Embryonic facial prominence (tissue), 1 donor: ENCODE measurements around the gene ARID1B.

Experiments used
- DNase-seq: peaks from one replicate; pipeline ENCODE4 v3.0.0-alpha.2; 2016; ENCODE audit errors: extremely low spot score

ARID1B gene

DNA sequence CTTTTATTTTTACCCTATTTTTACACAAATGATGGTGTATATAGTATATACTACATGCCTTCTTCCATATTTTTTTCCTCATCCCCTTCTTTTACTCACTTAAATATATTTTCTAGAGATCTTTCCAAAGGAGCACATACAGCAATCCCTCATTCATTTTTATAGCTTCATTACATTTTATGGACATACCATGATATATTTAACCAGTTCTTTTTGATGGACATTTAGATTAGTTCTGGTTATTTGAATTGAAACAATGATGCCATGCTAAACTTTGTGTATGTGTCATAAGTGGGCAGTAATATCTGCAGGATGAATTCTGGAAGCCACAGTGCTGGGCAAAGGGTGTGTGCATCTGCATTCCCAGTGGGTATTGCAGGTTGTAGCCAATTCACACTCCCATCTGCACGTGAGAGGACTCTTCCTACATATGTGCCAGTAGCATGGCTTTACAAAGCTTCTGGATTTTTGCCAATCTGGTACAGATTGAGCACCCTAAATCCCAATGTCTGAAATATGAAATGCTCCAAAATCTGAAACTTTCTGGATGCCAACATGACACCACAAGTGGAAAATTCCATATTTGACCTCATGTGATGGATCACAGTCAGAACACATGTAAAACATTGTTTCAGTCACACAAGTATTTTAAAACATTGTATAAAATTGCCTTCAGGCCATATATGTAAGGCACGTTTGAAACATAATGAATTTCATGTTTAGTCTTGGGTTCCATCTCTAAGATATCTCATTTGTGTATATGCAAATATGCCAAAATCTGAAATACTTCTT lies 127.2 kb downstream of the ARID1B start:
- no peak for DNase-seq

DNA sequence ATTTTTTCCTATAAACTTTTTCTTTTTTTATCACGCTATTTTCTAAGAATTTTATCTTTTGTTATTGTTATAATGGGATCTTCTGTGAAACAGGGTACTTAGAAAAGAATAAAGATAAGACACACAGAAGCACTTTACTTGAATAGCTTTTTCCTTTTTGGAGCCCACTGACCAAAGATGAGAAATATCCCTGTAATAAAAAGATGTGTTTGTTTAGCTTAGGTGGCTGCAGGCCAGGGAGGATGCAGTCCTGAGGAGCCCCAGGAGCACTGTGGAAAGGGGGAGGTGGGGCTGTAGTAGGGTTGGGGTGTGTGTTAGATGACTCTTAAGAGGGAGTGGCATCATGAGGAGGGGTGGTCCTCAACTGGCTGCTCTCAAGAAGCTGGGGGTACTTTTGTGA lies 128.6 kb downstream of the ARID1B start:
- DNase-seq = no peak

DNA sequence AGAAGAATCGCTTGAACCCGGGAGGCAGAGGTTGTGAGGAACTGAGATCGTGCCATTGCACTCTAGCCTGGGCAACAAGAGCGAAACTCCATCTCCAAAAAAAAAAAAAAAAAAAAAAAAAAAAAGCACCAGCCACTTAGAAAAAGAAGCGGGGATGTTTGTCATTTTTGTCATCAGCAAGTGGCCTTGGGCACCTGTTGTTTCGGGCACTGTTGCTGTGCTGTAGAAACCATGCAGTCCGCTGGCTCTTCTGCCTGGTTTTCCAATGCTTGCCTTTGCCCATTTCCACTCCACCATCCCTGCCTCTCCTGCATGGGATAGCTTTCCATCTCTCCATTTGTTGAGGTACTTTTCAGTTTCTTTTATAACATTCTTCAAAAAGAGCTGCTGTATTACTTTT lies 129.3 kb downstream of the ARID1B start:
- DNase-seq = no peak

DNA sequence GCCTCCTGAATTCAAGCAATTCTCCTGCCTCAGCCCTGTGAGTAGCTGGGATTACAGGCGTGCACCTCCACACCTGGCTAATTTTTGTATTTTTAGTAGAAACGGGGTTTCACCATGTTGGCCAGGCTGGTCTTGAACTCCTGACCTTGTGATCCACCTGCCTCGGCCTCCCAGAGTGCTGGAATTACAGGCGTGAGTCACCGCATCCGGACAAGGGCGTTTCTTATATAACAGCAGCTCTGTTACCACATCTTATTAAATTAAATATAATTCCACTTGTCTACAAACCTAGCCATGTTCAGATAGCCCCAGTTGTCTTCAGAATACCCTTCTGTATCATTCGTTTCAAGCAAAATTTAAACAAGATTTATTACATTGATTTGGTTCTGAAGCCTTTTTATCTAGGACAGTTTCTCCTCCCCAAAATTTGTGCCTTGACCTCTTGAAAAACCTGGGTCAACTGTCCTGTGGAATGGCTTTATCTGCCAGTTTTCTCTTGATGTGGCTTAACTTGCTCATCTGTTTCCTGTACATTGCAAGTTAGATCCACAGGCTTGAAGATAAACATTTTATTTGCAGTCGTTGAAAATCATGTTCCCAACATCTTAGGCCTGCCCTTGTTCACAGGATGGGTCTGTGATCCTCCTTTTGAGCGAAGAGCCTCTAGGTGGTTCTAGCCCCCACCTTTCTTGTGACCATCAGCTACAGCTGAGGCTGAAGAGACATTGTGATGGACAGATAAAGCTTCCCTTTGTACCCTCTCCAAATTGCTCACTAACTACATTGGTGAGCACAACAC lies 132.2 kb downstream of the ARID1B start:
- no peak for DNase-seq

DNA sequence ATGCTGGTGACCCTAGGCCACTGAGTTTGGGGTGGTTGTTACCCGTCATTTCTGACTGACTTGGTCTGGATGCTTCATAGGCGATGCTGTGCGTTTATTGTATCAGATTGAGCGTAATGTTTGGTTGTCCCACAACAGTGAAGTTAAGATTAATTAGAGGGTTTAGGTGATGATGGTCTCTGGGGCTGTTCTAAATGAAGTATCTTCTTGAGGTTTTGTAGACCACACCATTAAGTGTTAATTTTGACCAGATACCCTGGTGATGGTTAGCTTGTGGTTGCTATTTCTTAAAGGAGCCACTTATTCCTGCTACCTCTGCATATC lies 132.8 kb downstream of the ARID1B start:
- DNase-seq = no peak

DNA sequence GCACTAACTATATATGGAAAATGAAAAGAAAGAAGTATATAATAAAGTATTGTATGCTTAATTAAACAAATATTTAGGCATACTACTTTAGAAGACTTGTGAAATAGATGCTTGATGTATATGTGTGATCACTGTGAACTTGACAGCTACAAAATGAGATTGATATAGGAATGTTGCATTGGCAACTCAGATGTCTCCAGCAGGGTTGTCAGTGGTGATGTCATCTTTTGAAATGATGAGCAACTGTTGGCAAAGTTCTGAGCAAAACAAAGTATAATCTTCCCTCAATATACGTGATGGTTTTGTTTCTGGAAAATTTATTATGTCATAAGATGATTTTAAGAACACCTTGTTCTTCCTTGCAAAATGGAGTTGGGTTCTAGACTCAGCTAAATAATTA lies 133.8 kb downstream of the ARID1B start:
- no peak for DNase-seq

DNA sequence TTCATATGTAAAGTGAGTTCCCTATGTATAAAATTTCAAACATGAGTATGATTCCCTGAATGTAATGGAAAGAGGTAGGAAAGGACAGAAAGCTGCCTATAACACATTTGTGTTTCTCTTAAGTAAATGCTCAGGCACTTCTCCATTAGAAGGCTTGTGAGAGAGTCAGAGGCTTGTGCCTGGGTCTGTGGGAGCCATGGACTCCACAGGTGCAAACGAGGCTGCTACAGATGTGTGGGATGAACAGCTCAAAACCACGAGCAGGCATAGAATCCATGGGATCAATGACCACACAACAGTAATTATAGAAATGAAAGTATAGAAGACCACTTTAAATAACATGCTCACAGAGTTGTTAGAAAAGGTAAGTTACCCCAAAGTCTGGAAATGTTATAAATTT lies 134.4 kb downstream of the ARID1B start:
- DNase-seq = no peak

DNA sequence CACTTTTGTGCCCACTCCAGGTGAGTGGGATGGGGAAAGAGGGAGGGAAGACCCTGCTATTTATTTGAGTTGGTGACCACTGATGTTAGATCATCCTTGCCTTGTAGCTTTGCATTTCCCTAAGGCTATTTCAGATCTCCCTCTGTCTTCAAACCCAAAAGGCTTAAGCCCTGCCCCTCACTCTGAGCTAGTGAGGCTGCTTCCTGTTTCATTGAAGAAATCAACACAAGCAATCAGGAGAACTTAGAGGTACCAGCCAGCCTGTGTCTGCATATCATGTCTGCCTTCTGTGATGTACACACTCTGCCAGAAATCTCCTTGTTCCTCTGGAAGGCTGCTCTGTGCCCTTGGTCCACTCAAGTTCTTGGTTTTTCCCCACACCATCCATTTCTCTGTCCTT lies 135.3 kb downstream of the ARID1B start:
- DNase-seq = no peak

DNA sequence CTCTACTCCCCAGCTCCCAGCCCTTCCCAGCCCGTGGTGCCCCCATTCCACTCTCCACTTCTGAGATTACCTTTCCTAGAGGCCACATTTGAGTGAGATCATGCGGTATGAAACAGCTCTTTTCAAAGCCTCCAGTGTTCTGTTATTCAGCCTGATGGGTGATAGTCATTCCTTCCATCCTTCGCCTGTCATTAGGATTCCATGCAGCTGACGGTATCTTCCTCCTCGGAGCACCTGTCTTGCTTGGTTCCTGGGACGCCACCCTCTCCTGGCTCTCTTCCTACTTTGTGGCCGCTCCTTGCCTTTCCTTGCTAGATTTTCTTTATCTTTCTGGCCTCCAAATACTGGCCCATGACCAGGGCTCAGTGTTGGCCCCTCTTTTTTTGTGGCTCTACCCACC lies 137.0 kb downstream of the ARID1B start:
- no peak for DNase-seq

DNA sequence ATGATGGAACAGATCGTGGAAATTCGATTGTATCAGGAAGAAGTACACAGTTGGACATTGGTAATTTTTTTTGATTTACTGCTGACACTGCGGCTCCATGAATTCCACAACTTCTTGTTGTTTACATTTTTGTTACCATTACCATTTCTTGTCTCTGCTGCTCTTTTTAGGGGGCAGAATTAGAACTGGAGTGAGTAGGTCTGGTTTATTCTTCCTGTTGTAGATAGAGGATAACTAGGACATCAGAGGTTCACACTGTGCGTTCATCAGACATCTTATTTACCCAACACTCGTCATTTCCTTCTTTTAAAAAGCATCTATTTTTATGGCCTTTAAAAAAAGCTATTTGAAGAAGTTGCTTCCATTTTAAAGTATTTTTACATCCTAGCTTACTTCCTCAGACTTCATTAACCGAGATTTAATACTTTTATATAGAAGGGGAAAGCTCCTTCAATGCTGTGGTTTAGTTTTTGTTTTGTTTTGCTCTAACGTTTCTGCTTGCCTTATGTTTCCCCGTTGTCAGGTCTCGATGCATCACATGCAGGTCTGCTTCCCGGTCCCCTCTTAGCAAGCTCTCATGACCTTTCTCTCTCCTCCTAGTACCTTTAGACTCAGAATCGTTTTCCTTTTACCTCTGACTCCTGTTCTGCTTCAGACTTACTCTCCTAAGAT lies 139.1 kb downstream of the ARID1B start:
- DNase-seq = no peak

DNA sequence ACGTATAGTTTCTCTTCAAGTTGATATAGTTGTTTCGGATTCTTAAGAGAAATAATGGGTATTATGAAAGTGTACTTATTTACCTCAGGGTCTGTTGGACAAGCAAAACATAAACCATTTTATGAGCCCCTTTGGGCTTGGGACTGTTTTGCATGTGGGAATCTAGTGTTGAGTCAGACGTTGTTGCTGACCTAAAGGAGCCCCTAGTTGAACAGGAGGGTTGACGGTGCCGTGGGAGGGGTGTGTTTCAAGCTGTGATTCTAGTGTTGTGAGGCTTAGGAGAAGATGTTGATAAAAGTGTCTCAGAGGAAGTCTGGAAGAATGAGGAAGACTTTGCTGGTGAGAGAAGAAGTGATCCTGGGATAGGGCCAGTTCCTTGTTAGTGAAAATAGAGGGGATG lies 140.0 kb downstream of the ARID1B start:
- DNase-seq = no peak

DNA sequence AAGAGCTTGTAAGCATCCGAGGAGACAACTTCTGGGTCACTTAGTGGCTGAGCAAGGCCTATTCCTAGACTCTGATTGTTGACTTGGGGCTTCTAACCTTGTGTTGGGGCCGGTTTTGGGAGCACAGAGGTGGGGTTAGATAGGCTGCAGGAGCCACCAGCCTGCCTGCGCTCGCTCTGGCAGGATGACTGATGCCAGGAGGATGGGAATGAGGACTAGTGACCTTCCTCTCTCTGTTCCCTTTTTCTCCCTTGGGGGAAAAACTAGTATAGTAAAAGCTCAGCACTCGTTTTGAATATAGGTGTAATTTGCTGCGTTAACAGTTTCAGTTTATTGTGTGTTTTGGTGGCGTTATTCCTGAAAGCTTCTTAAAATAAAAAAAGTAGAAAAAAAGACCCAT lies 141.5 kb downstream of the ARID1B start:
- DNase-seq = no peak

DNA sequence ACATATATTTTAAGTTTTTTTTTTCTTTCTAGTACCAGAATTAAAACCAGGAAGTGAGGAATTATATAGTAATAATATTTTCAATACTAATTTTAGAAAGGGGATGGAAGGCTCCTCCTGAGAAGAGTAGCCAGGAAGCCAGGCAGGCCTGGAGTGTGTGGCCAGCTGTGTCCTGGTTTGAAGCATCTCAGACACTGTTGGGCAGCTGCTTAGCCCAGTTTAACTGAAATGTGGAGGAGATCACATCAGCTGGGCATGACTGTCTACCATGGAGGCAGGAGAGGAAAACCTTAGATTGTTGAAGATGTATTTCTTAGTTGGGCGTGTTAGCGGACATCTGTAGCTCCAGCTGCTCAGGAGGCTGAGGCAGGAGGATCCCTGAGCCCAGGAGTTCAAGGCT lies 142.2 kb downstream of the ARID1B start:
- no peak for DNase-seq

DNA sequence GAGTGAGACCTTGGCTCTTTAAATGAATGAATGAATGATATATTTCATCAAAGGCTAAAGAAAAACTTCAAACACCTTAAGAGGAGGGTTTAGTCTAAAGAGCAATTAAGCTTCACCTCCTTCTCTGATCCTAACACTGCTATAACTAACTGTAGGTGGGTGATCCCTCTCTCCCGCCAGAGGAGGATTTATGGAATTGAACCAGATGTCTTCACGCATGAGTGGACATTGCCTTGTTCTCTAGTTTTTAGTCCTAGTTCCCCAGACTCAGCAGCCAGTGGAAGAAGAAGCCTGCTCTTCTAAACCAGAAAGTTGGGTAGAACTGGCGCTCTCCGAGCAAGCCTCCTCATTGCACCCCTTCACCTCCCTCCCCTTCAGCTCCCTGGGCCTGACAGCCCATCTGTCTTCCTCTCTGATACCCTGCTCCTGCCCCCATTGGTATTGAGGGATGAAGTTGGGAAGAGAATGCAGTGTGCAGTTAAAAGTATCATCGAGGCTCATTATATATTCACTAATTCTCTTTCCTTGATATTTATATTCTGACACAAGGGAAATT lies 142.7 kb downstream of the ARID1B start:
- DNase-seq = no peak

DNA sequence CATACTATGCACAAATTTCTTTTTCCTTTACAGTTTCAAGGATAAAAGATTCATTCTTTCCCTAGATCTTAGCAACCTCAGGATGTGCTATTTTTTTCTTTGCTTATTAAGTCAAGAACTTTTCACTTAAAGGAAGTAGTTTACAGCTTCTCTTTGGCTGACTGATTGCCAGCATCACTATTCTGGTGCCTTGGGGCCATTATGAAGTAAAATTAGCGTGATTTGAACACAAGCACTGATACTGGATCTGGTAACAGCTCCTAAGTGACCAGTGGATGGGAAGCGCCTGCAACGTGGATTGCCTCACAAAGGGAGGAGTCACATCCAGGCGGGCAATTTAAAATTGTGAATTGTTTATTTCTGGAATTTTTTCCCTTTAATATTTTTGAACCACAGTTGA lies 147.1 kb downstream of the ARID1B start:
- no peak for DNase-seq

DNA sequence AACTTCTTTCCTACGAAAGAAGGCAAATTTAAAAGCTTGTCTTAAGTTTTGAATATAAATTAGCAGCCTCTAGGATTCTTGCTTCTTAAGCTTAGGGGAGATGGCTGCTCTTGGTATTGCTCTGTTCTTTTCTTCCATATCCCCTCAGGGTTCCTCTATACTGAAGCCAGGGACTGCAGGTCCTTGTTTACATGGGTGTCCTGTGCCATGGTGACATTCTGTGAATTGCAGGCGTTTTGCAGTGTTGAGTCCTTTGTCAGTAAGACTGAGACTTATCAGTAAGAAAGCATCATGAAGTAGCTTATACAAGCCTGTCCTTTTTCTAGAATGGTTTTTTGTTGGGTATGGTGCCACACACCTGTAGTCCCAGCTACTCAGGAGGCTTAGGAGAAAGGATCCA lies 147.8 kb downstream of the ARID1B start:
- DNase-seq = no peak

DNA sequence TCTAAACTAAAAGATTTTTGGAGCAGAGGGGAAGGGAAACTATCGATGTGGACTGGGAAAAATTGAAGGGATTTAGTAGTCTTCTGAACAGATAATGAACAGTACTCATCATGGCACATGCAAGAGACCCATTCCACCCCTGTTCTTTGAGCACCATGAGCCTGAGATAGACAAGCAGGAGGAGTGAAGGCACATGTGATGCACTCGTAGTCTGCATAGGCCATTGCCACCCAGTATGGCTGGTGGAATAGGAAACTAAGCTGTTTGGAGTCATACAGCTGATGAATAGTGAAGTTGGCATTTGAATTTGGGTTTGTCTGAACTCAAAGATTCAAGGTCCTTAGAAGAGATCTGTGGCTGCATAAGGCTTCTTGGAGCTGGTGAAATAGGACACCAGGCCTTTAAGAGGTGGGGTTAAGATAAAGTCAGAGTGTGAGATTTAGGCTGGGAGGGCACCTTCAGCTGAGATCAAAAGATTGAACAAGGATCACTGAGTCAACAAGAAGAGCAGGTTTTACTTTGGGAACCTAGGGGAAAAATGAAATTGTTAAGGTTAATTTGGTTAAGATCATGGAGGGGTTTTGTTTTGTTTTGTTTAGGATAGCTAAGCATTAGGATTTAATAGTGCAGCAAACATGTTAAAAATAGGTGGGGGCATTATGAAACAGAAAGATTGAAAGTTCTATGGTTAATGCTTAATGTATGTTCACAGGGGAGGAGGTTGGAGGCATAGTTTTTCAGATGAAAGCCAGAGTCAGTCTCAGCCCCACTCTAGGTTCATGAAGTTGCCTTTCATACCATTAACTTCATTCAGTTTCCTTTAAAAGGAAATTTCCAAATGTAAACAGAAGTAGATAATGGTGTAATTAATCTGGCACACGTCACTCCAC lies 148.8 kb downstream of the ARID1B start:
- DNase-seq = no peak

DNA sequence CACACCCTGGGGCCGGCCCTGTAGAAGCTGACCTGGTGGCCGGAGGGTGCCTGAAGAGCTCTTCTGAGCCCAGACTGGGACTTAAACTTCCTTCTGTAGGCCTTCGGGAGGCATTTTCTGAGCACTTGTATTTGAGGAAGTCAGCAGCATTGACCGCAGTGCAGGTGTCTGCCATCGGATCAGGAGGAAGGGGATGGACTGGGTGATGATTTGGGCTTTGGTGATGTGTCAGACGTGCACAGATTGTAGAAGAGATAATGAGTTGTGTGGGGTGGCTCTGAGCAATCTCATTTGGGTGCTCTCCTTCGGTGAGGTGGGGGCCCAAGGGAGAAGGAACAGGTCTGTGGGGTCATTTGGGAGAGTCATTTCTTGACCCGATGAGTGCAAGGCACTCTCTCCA lies 150.9 kb downstream of the ARID1B start:
- DNase-seq = no peak

DNA sequence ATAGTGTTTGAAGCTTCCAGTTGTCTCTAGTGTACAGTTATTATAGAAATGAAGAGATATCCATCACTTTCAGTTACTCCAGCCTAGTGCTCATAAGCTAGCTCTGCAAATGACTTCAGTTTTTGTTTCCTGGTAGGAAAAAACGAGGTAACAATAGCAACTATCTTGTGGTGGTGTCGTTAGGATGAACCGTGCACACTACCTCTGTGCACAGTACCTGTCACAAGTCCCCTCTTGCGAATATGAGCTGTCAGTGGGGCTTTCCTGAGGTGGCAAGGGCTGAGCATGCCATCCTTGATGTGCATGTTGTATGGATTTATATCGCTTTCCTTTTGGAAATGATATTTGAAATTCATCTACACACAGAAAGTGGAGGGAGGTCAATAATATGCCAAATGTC lies 151.8 kb downstream of the ARID1B start:
- DNase-seq = no peak

DNA sequence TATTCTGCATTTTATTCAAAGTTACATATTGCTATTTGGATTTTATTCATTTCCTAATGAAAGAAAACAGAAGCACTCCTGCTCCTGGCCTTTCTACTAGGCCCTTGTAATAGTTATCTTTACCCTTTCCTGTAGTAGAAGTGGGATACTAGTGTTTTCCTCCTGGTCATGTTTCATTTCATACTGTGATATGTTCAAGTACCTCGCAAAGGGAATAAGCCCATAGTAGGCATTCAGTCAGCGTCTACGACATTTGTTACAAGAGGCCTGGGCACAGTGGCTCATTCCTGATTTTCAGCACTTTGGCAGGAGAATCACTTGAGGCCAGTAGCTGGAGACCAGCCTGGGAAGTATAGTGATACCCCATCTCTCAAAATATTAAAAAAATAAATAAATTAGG lies 154.1 kb downstream of the ARID1B start:
- no peak for DNase-seq

DNA sequence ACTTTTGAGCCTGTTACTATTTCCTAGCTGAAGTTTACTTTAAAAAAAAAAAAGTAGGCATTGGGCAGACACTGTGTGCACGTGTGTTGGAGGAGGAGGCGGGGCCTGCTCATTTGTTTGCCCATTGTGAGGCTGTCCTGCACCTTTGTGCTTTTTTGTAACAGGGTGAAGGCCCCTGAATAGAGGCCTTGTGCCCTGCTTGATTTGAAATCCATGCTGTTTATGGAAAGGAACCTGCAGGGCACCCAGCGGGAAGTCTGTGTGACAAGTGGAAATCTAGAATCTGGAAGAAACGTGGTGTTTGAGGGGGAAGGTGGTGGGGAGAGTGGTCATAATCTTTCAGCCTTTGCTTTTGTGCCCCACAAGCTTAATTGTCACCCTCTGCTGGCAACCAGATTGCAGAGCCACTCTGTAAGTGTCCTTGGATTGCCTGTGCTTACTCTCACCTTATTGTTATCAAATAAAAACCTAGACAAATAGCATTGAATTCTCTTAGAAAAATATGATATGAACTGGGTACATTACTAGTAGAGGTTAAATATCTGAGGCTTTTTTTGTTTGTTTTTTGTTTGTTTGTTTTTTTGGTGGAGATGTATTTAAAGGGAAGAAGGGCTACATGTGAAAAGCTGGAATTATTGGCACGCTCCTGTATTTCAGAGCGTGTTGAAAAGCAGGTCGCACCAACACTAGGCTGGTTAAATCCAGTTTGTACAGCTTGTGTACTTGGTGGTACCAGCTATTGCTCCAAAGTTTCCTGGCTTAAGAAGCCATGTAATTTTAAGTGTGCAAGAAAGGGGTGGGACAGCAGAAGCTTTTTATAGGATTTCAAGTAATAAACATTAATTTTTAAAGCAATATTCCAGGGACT lies 156.3 kb downstream of the ARID1B start:
- no peak for DNase-seq
